Natural killer cell (primary cell): Measurements from ENCODE around the gene SAFB. TPM values are rescaled to one million over a fixed set of nuclear protein-coding genes. Genes with fewer than 3 reads are reported as not detected.

Experiments used
- ATAC-seq, 3 donors: fragments of 150-1000 bp in 2 of 3; fragments of 200-7000 bp in 1 of 3; cut with Tn5 transposase; 1 replicate in 1 of 3; 2 replicates in 2 of 3; pipeline ENCODE4 v1.10.0; 2021; ENCODE audit warnings: mild to moderate bottlenecking in 2 of 3, moderate library complexity in 2 of 3
- DNase-seq, 2 donors: peaks; one replicate each; pipeline versions ENCODE4 v3.0.0 to v3.0.0-alpha.2; 2013 to 2021; ENCODE audit warnings: mixed read lengths in 1 of 2
- H3K27ac ChIP-seq: one replicate; pipeline ENCODE4 v1.5.1; 2013; ENCODE audit warnings: mild to moderate bottlenecking, low read length
- H3K27me3 ChIP-seq: one replicate; pipeline ENCODE4 v1.6.1; 2013; ENCODE audit warnings: low read length; ENCODE audit not compliant: control insufficient read depth, insufficient read depth
- H3K36me3 ChIP-seq: one replicate; pipeline ENCODE4 v1.6.1; 2013; ENCODE audit warnings: low read length; ENCODE audit not compliant: control insufficient read depth, insufficient read depth
- H3K4me1 ChIP-seq: one replicate; pipeline ENCODE4 v1.6.1; 2013; ENCODE audit warnings: low read length; ENCODE audit not compliant: control insufficient read depth, insufficient read depth
- H3K4me3 ChIP-seq: one replicate; pipeline ENCODE4 v1.5.1; 2013; ENCODE audit warnings: low read length
- H3K9me3 ChIP-seq: one replicate; pipeline ENCODE4 v1.6.1; 2013; ENCODE audit warnings: low read length; ENCODE audit not compliant: control insufficient read depth, insufficient read depth
- H3K27ac Mint-ChIP-seq, 2 donors: one replicate each; pipeline ENCODE4 v1.8.0; 2022; ENCODE audit warnings: mild to moderate bottlenecking in 2 of 2, mixed read lengths in 2 of 2, moderate library complexity in 1 of 2
- H3K27me3 Mint-ChIP-seq, 2 donors: one replicate each; pipeline ENCODE4 v1.8.0; 2022; ENCODE audit warnings: low read depth in 2 of 2, mixed read lengths in 2 of 2
- H3K36me3 Mint-ChIP-seq: one replicate; pipeline ENCODE4 v1.8.0; 2022; ENCODE audit warnings: mixed read lengths
- H3K4me1 Mint-ChIP-seq, 2 donors: one replicate each; pipeline ENCODE4 v1.8.0; 2022; ENCODE audit warnings: mixed read lengths in 2 of 2
- H3K4me3 Mint-ChIP-seq: one replicate; pipeline ENCODE4 v1.8.0; 2022; ENCODE audit warnings: mild to moderate bottlenecking, moderate library complexity, mixed read lengths
- H3K9me3 Mint-ChIP-seq, 2 donors: one replicate each; pipeline ENCODE4 v1.8.0; 2022; ENCODE audit warnings: mixed read lengths in 2 of 2
- WGBS: methylation state at CpG from one replicate; pipeline ENCODE4 v1.1.7; 2013; ENCODE audit warnings: missing lambda C conversion rate; ENCODE audit not compliant: insufficient coverage; 5-methylcytosine and 5-hydroxymethylcytosine counted together
- intact Hi-C: fragments of 100-400 bp; cut with micrococcal nuclease; formaldehyde crosslinking; loops from one replicate; pipeline ENCODE4 v1.14.2; 2022
- total RNA-seq, 4 donors: library from RNA; stranded (reverse); fragments of 120-200 nt in 1 of 4; gene quantifications; one replicate each; pipeline versions ENCODE4 v1.2.3 to v1.2.4, GENCODE V29; 2013 to 2022
- TF ChIP-seq, protein P1 (sequence below): fragments of 200-600 bp; IDR thresholded peaks from one replicate; pipeline ENCODE4 v1.8.0; 2022; ENCODE audit warnings: antibody characterized with exemption

SAFB gene
- total RNA-seq, 3 donors from 2014 or later (not counting 1 experiment from before 2014, with no cell fraction given), result 195 to 229 (median 207) TPM

- Histone ChIP-seq H3K27ac (no peak overlapping the region), H3K36me3 (peaks cover 84% of the 10 kb centered on the region), H3K4me3 (no peak overlapping the region), H3K9me3 (no peaks in the 10 kb centered on the region), H3K27me3 (no peaks in the 10 kb centered on the region), H3K4me1 (no peaks in the 10 kb centered on the region)
- peaks cover 28% of the 10 kb centered on the region for H3K36me3 Mint-ChIP-seq
- intact Hi-C loops, result loop anchor here (10.0 kb wide), 1 partner anchor 1655 kb away; no protein-coding TSS in a partner anchor
- H3K27me3 Mint-ChIP-seq, result no peaks in the 10 kb centered on the region
- peaks cover 16 to 20% of the 10 kb centered on the region in 2 donors for H3K4me1 Mint-ChIP-seq
- WGBS, result 96% methylated on average over 16 of the region's 16 CpGs
- TF ChIP-seq, protein P1, sequence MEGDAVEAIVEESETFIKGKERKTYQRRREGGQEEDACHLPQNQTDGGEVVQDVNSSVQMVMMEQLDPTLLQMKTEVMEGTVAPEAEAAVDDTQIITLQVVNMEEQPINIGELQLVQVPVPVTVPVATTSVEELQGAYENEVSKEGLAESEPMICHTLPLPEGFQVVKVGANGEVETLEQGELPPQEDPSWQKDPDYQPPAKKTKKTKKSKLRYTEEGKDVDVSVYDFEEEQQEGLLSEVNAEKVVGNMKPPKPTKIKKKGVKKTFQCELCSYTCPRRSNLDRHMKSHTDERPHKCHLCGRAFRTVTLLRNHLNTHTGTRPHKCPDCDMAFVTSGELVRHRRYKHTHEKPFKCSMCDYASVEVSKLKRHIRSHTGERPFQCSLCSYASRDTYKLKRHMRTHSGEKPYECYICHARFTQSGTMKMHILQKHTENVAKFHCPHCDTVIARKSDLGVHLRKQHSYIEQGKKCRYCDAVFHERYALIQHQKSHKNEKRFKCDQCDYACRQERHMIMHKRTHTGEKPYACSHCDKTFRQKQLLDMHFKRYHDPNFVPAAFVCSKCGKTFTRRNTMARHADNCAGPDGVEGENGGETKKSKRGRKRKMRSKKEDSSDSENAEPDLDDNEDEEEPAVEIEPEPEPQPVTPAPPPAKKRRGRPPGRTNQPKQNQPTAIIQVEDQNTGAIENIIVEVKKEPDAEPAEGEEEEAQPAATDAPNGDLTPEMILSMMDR, result no peak
- no peak for DNase-seq
- peak overlapping the region in 1 of 2 donors; percentile 44 for H3K27ac Mint-ChIP-seq
- ATAC-seq, result no peak
- H3K9me3 Mint-ChIP-seq, result no peaks in the 10 kb centered on the region
- no peak overlapping the region for H3K4me3 Mint-ChIP-seq
Observed at GRCh38 chr19:5609881-5610448, 12.9 kb upstream of the SAFB start.

DNA sequence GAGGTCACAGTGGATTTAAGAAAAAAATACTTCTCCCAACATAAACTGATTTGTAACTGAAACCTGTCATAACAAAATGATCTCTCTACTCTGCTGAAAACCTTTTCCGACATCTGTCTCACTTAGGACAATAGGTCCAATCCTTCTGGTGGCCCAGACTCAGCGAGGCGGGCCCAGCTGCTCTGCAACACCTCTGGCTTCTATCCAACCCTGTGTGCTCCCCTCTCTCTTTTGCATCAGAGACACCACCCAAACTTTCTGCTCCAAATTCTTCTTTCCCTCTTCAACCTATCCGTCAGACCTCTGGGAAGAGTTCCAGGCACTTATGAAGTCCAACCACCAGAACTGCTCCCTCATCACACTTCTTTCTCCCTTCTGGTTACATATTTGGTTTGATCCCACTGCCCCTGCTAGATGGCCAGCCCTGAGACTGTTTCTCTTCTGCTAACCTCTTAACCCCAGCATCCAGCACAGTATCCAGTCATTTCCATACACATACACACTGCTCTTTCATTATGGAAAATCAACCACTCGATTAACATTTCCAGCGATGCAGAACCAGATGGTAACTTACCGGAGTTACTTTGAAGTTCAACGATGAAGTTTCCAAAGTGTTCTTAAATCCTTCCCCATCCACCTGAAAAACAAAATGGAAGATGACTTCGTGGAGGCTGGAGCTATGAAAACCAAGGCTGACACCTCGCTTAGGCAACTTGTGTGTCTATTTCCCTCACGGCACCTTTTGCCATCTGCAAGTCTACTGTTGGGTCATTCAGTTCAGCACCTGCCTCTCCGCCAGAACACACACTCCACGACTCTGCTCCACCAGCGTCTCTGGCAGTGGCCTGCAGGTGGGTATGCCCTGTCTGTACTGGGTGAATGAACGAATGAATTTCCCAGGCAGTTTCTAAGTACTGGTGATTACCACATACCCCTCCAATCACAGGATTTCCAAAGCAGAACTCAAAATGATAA lies 9.7 kb upstream of the SAFB start:
- H3K4me3 ChIP-seq, result no peak overlapping the region
- no peak for DNase-seq
- 97% methylated on average over 15 of the region's 15 CpGs for WGBS
- no peak overlapping the region for H3K4me3 Mint-ChIP-seq
- H3K36me3 Mint-ChIP-seq, result peaks cover 21% of the 10 kb centered on the region
- intact Hi-C loops, result no loop called here
- no peak for ATAC-seq
- no peak overlapping the region for H3K27ac ChIP-seq
- no peaks in the 10 kb centered on the region for H3K27me3 ChIP-seq
- H3K36me3 ChIP-seq, result peaks cover 78% of the 10 kb centered on the region
- no peaks in the 10 kb centered on the region for H3K9me3 ChIP-seq
- H3K9me3 Mint-ChIP-seq, result no peaks in the 10 kb centered on the region
- H3K27me3 Mint-ChIP-seq, result no peaks in the 10 kb centered on the region
- no peaks in the 10 kb centered on the region for H3K4me1 ChIP-seq
- peaks cover 12 to 15% of the 10 kb centered on the region in 2 donors for H3K4me1 Mint-ChIP-seq
- TF ChIP-seq, protein P1, result no peak
- H3K27ac Mint-ChIP-seq, result peak overlapping the region in 1 of 2 donors; percentile 45

DNA sequence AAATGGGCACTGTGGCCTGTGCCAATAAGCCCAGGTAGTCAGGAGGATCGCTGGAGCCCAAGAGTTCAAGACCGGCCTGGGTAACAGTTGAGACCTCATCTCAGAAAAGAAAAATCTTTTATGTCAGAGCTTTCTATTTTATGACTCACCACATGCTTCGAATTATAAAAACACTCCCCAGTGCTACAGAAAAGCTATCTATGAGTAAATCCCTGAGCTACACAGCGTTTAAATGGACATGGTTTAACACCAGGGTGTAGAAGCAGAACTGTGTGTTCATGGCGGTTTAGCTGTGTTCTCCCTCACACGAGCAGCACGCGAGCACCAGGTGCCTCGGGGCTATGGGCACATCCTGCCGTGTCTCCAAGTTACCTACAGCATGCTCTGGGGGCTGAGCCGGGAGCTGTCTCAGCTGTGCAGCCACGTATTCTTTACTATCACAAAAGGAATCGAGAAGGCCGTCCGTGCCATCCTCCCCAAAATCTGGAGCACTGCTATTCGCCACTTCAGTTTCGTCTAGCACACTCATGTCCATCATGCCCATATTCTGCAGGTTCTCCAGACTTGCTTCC lies 7.0 kb upstream of the SAFB start:
- DNase-seq, result no peak
- Histone ChIP-seq H3K4me1 (peaks cover 13% of the 10 kb centered on the region), H3K4me3 (no peak overlapping the region), H3K27ac (no peak overlapping the region), H3K36me3 (peaks cover 71% of the 10 kb centered on the region), H3K9me3 (no peaks in the 10 kb centered on the region), H3K27me3 (no peaks in the 10 kb centered on the region)
- Mint-ChIP-seq H3K36me3 (peaks cover 12% of the 10 kb centered on the region), H3K27ac (no peak overlapping the region), H3K4me1 (peaks cover 36 to 42% of the 10 kb centered on the region in 2 donors), H3K27me3 (no peaks in the 10 kb centered on the region), H3K9me3 (no peaks in the 10 kb centered on the region), H3K4me3 (no peak overlapping the region)
- no peak for ATAC-seq
- 98% methylated on average over 17 of the region's 17 CpGs for WGBS
- intact Hi-C loops, result no loop called here
- TF ChIP-seq, protein P1, result no peak
